H54 (cell line): ENCODE data around the gene MFSD6L.

ENCODE experiments used
- DNase-seq: peaks from one replicate; pipeline ENCODE4 v3.0.0; 2011; ENCODE audit warnings: low spot score, mixed read lengths; ENCODE audit not compliant: insufficient read length
- FAIRE-seq: peaks from 3 replicates; lab custom pipeline; 2011; peaks lifted over from hg19 to GRCh38; lab: Jason Lieb, UNC
- POLR2A ChIP-seq: IDR thresholded peaks from 2 replicates; pipeline ENCODE4 v1.6.1; 2011; ENCODE audit warnings: low read depth, mild to moderate bottlenecking, low read length

Gene MFSD6L

GRCh38 chr17:8757189-8757588 is 42.0 kb downstream of the MFSD6L start:
- DNase-seq (no peak), FAIRE-seq (no peak)
- no peak for TF ChIP-seq POLR2A

GRCh38 chr17:8755590-8756255 is 43.4 kb downstream of the MFSD6L start:
- TF ChIP-seq POLR2A: no peak
- no peak for FAIRE-seq

GRCh38 chr17:8754890-8755289 is 44.3 kb downstream of the MFSD6L start:
- no peak for FAIRE-seq
- TF ChIP-seq POLR2A: no peak
- DNase-seq: no peak

More at GRCh38 chr17:8755590-8756255, 43.4 kb downstream of the MFSD6L start:
- no peak for DNase-seq

- FAIRE-seq (no peak), DNase-seq (peak; percentile 33)
- no peak for TF ChIP-seq POLR2A
Observed at GRCh38 chr17:8753976-8754440, 45.2 kb downstream of the MFSD6L start.

- FAIRE-seq (no peak), DNase-seq (no peak)
- no peak for TF ChIP-seq POLR2A
Observed at GRCh38 chr17:8753136-8753975, 45.8 kb downstream of the MFSD6L start.

GRCh38 chr17:8749616-8750015 is 49.5 kb downstream of the MFSD6L start:
- no peak for DNase-seq
- TF ChIP-seq POLR2A: no peak
- no peak for FAIRE-seq

- no peak for TF ChIP-seq POLR2A
- DNase-seq (no peak), FAIRE-seq (no peak)
Observed at GRCh38 chr17:8747742-8748141, 51.4 kb downstream of the MFSD6L start.
